Natural killer cell (primary cell): ENCODE data around the gene FIBP. TPM values are rescaled to one million over a fixed set of nuclear protein-coding genes. Genes with fewer than 3 reads are reported as not detected.
A peak's percentile ranks its signal among the peaks of the same experiment; 100 is the strongest.

Source experiments
- ATAC-seq, 3 donors: fragments of 150-1000 bp in 2 of 3; fragments of 200-7000 bp in 1 of 3; cut with Tn5 transposase; 1 replicate in 1 of 3; 2 replicates in 2 of 3; pipeline ENCODE4 v1.10.0; 2021; ENCODE audit warnings: mild to moderate bottlenecking in 2 of 3, moderate library complexity in 2 of 3
- DNase-seq, 2 donors: peaks; one replicate each; pipeline versions ENCODE4 v3.0.0 to v3.0.0-alpha.2; 2013 to 2021; ENCODE audit warnings: mixed read lengths in 1 of 2
- H3K27ac ChIP-seq: one replicate; pipeline ENCODE4 v1.5.1; 2013; ENCODE audit warnings: mild to moderate bottlenecking, low read length
- H3K27me3 ChIP-seq: one replicate; pipeline ENCODE4 v1.6.1; 2013; ENCODE audit warnings: low read length; ENCODE audit not compliant: control insufficient read depth, insufficient read depth
- H3K36me3 ChIP-seq: one replicate; pipeline ENCODE4 v1.6.1; 2013; ENCODE audit warnings: low read length; ENCODE audit not compliant: control insufficient read depth, insufficient read depth
- H3K4me1 ChIP-seq: one replicate; pipeline ENCODE4 v1.6.1; 2013; ENCODE audit warnings: low read length; ENCODE audit not compliant: control insufficient read depth, insufficient read depth
- H3K4me3 ChIP-seq: one replicate; pipeline ENCODE4 v1.5.1; 2013; ENCODE audit warnings: low read length
- H3K9me3 ChIP-seq: one replicate; pipeline ENCODE4 v1.6.1; 2013; ENCODE audit warnings: low read length; ENCODE audit not compliant: control insufficient read depth, insufficient read depth
- H3K27ac Mint-ChIP-seq, 2 donors: one replicate each; pipeline ENCODE4 v1.8.0; 2022; ENCODE audit warnings: mild to moderate bottlenecking in 2 of 2, mixed read lengths in 2 of 2, moderate library complexity in 1 of 2
- H3K27me3 Mint-ChIP-seq, 2 donors: one replicate each; pipeline ENCODE4 v1.8.0; 2022; ENCODE audit warnings: low read depth in 2 of 2, mixed read lengths in 2 of 2
- H3K36me3 Mint-ChIP-seq: one replicate; pipeline ENCODE4 v1.8.0; 2022; ENCODE audit warnings: mixed read lengths
- H3K4me1 Mint-ChIP-seq, 2 donors: one replicate each; pipeline ENCODE4 v1.8.0; 2022; ENCODE audit warnings: mixed read lengths in 2 of 2
- H3K4me3 Mint-ChIP-seq: one replicate; pipeline ENCODE4 v1.8.0; 2022; ENCODE audit warnings: mild to moderate bottlenecking, moderate library complexity, mixed read lengths
- H3K9me3 Mint-ChIP-seq, 2 donors: one replicate each; pipeline ENCODE4 v1.8.0; 2022; ENCODE audit warnings: mixed read lengths in 2 of 2
- whole genome bisulfite sequencing: methylation state at CpG from one replicate; pipeline ENCODE4 v1.1.7; 2013; ENCODE audit warnings: missing lambda C conversion rate; ENCODE audit not compliant: insufficient coverage; 5-methylcytosine and 5-hydroxymethylcytosine counted together
- intact Hi-C: fragments of 100-400 bp; cut with micrococcal nuclease; formaldehyde crosslinking; loops from one replicate; pipeline ENCODE4 v1.14.2; 2022
- total RNA-seq, 4 donors: library from RNA; stranded (reverse); fragments of 120-200 nt in 1 of 4; gene quantifications; one replicate each; pipeline versions ENCODE4 v1.2.3 to v1.2.4, GENCODE V29; 2013 to 2022
- TF ChIP-seq, protein P1 (sequence below): fragments of 200-600 bp; IDR thresholded peaks from one replicate; pipeline ENCODE4 v1.8.0; 2022; ENCODE audit warnings: antibody characterized with exemption

FIBP gene
- total RNA-seq: 10 to 100 TPM; 36.5 to 47.9 (median 45.7) TPM
- total RNA-seq (2013): 50.1 TPM

GRCh38 chr11:65888163-65888814, at the start of gene FIBP:
FIBP (minus strand) TSS chr11:65888471; CDS start chr11:65888418, 53 bp downstream.
- peaks cover 60 to 68% of the 10 kb centered on the region in 2 donors for H3K4me1 Mint-ChIP-seq
- intact Hi-C loops: no loop called here

GRCh38 chr11:65937766-65938165, 49.5 kb upstream of the FIBP start:
- no peak overlapping the region for H3K27ac Mint-ChIP-seq

More at GRCh38 chr11:65888163-65888814, at the start of gene FIBP:
- H3K36me3 Mint-ChIP-seq: no peaks in the 10 kb centered on the region
- Histone ChIP-seq H3K36me3 (peaks cover 16% of the 10 kb centered on the region), H3K27ac (peak within 1 kb of the TSS; percentile 97), H3K9me3 (no peaks in the 10 kb centered on the region), H3K27me3 (no peaks in the 10 kb centered on the region), H3K4me1 (peaks cover 72% of the 10 kb centered on the region), H3K4me3 (peak within 1 kb of the TSS; percentile 72)
- DNase-seq (peak; percentile 88 to 97), ATAC-seq (peak; percentile 60 to 79 (median 64))
- TF ChIP-seq, protein P1, sequence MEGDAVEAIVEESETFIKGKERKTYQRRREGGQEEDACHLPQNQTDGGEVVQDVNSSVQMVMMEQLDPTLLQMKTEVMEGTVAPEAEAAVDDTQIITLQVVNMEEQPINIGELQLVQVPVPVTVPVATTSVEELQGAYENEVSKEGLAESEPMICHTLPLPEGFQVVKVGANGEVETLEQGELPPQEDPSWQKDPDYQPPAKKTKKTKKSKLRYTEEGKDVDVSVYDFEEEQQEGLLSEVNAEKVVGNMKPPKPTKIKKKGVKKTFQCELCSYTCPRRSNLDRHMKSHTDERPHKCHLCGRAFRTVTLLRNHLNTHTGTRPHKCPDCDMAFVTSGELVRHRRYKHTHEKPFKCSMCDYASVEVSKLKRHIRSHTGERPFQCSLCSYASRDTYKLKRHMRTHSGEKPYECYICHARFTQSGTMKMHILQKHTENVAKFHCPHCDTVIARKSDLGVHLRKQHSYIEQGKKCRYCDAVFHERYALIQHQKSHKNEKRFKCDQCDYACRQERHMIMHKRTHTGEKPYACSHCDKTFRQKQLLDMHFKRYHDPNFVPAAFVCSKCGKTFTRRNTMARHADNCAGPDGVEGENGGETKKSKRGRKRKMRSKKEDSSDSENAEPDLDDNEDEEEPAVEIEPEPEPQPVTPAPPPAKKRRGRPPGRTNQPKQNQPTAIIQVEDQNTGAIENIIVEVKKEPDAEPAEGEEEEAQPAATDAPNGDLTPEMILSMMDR: peak; percentile 90
- H3K27me3 Mint-ChIP-seq: no peaks in the 10 kb centered on the region
- WGBS: under 1% methylated on average over 57 of the region's 57 CpGs
- no peaks in the 10 kb centered on the region for H3K9me3 Mint-ChIP-seq
- peak within 1 kb of the TSS; percentile 88 for H3K4me3 Mint-ChIP-seq
- peak within 1 kb of the TSS; percentile 88 to 96 for H3K27ac Mint-ChIP-seq

GRCh38 chr11:65934014-65934413, 45.7 kb upstream of the FIBP start:
- ATAC-seq (no peak), DNase-seq (no peak)
- Histone ChIP-seq H3K27ac (no peak overlapping the region), H3K4me3 (no peak overlapping the region), H3K4me1 (peaks cover 15% of the 10 kb centered on the region), H3K36me3 (no peaks in the 10 kb centered on the region), H3K9me3 (no peaks in the 10 kb centered on the region), H3K27me3 (no peaks in the 10 kb centered on the region)
- H3K27me3 Mint-ChIP-seq: no peaks in the 10 kb centered on the region
- TF ChIP-seq, protein P1: no peak
- peaks cover 2 to 16% of the 10 kb centered on the region in 2 donors for H3K4me1 Mint-ChIP-seq
- H3K36me3 Mint-ChIP-seq: no peaks in the 10 kb centered on the region
- no peaks in the 10 kb centered on the region for H3K9me3 Mint-ChIP-seq
- no peak overlapping the region for H3K4me3 Mint-ChIP-seq
- no peak overlapping the region for H3K27ac Mint-ChIP-seq
- intact Hi-C loops: no loop called here
- WGBS: no CpG with 5 or more reads among the region's 4 CpGs

More at GRCh38 chr11:65937766-65938165, 49.5 kb upstream of the FIBP start:
- H3K27me3 Mint-ChIP-seq: no peaks in the 10 kb centered on the region
- ATAC-seq (no peak), DNase-seq (no peak)
- peaks cover 0 to 6% of the 10 kb centered on the region in 2 donors for H3K4me1 Mint-ChIP-seq
- WGBS: 62% methylated on average over 4 of the region's 4 CpGs
- intact Hi-C loops: no loop called here
- no peaks in the 10 kb centered on the region for H3K9me3 ChIP-seq
- peaks cover 7% of the 10 kb centered on the region for H3K4me1 ChIP-seq
- no peaks in the 10 kb centered on the region for H3K27me3 ChIP-seq
- H3K36me3 ChIP-seq: no peaks in the 10 kb centered on the region
- no peak overlapping the region for H3K27ac ChIP-seq
- no peaks in the 10 kb centered on the region for H3K36me3 Mint-ChIP-seq
- H3K9me3 Mint-ChIP-seq: no peaks in the 10 kb centered on the region
- TF ChIP-seq, protein P1: no peak
- H3K4me3 ChIP-seq: no peak overlapping the region
- no peak overlapping the region for H3K4me3 Mint-ChIP-seq

- H3K4me3 ChIP-seq: no peak overlapping the region
- no peak overlapping the region for H3K27ac ChIP-seq
- H3K4me1 ChIP-seq: peaks cover 30% of the 10 kb centered on the region
- 74% methylated on average over 9 of the region's 9 CpGs for WGBS
- Mint-ChIP-seq H3K27me3 (no peaks in the 10 kb centered on the region), H3K36me3 (no peaks in the 10 kb centered on the region), H3K4me3 (no peak overlapping the region), H3K27ac (peak overlapping the region in 1 of 2 donors; percentile 29), H3K9me3 (no peaks in the 10 kb centered on the region), H3K4me1 (peaks cover 16 to 31% of the 10 kb centered on the region in 2 donors)
- TF ChIP-seq, protein P1: no peak
- H3K36me3 ChIP-seq: no peaks in the 10 kb centered on the region
- ATAC-seq (no peak), DNase-seq (peak in 1 of 2 donors; percentile 34)
- H3K9me3 ChIP-seq: no peaks in the 10 kb centered on the region
- H3K27me3 ChIP-seq: no peaks in the 10 kb centered on the region
- intact Hi-C loops: no loop called here
Measured at GRCh38 chr11:65932558-65932919, 44.3 kb upstream of the FIBP start.
